Stimulated activated effector memory CD8-positive, alpha-beta T cell treated with anti-CD3 and anti-CD28 coated beads, Interleukin-12 subunit alpha, Interleukin-12 subunit beta, amount 100 ng/mL, for 72 hours (primary cell): ENCODE measurements around the gene NPR2.
A peak's percentile ranks its signal among the peaks of the same experiment; 100 is the strongest.

ENCODE experiments used
- ATAC-seq: fragments of 150-1000 bp; cut with Tn5 transposase; 2 replicates; pipeline ENCODE4 v1.10.0; 2021
- DNase-seq, 2 donors: peaks; one replicate each; pipeline ENCODE4 v3.0.0; 2021 to 2022; ENCODE audit warnings: low spot score in 2 of 2
- H3K27ac Mint-ChIP-seq: one replicate; pipeline ENCODE4 v1.8.0; 2022; ENCODE audit warnings: mild to moderate bottlenecking, mixed read lengths
- H3K36me3 Mint-ChIP-seq: one replicate; pipeline ENCODE4 v1.8.0; 2022; ENCODE audit warnings: mild to moderate bottlenecking, mixed read lengths
- H3K4me1 Mint-ChIP-seq: one replicate; pipeline ENCODE4 v1.8.0; 2022; ENCODE audit warnings: mixed read lengths
- H3K4me3 Mint-ChIP-seq: one replicate; pipeline ENCODE4 v1.8.0; 2022; ENCODE audit warnings: mild to moderate bottlenecking, mixed read lengths
- H3K9me3 Mint-ChIP-seq: one replicate; pipeline ENCODE4 v1.8.0; 2022; ENCODE audit warnings: mixed read lengths

Gene NPR2

DNA sequence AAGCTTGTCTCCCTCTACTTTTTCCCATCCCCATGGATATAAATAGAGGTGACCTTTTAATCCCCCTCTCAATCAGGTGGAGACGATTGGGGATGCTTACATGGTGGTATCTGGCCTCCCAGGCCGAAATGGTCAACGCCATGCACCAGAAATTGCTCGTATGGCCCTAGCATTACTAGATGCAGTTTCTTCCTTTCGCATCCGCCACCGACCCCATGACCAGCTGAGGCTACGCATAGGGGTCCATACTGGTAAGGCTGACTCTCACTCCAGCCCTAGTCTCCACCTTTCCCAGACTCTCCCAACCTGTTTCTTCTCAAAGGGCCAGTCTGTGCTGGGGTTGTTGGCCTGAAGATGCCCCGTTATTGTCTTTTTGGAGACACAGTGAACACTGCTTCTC, 17.0 kb downstream of the NPR2 start:
- DNase-seq = no peak
- H3K9me3 Mint-ChIP-seq = no peaks in the 10 kb centered on the region
- H3K27ac Mint-ChIP-seq = no peak overlapping the region
- H3K36me3 Mint-ChIP-seq = peaks cover 30% of the 10 kb centered on the region
- peaks cover 26% of the 10 kb centered on the region for H3K4me1 Mint-ChIP-seq
- ATAC-seq = no peak
- no peak overlapping the region for H3K4me3 Mint-ChIP-seq

- Mint-ChIP-seq H3K4me1 (peaks cover 36% of the 10 kb centered on the region), H3K4me3 (no peak overlapping the region), H3K36me3 (peaks cover 31% of the 10 kb centered on the region), H3K27ac (peak overlapping the region; percentile 92), H3K9me3 (no peaks in the 10 kb centered on the region)
- ATAC-seq = no peak
- no peak for DNase-seq
Observed at GRCh38 chr9:35810122-35810521, 18.7 kb downstream of the NPR2 start.

GRCh38 chr9:35811381-35812024, 20.1 kb downstream of the NPR2 start:
- DNase-seq = no peak

DNA sequence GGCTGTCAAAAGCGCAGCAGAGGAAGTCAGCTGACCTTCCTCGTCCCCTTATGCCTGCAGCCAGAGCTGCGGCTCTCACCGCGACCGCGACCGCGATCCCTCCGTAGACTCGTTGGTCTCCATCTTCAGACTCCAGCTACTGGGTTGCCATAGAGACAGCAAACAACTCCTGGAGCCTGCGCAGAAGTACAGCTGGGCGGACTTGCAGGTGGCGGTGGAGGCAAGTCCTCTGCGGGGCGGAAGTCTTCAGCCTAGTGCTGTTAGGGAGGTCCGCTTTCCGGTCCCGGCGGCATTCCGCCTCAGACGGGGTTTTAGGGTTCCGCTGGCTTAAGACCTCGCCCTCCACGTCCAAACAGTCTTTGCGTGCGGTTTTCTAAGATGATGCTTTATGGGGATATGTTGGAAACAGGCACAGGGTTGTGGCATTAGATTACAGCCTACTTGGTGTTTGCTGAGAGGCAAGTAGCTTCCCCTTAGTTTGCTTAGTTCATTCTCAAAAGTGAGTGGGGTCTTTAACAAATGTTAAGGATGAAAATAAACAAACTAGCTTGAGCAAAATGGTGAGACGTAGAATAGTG, 20.7 kb downstream of the NPR2 start, which contains the start of gene SPAG8:
Gene SPAG8 (minus strand): TSS at position 238 of the 578 bp plus-strand sequence. CDS start 115 bp downstream, at position 123.
- peak; percentile 80 for ATAC-seq

More at GRCh38 chr9:35811381-35812024, 20.1 kb downstream of the NPR2 start:
- no peaks in the 10 kb centered on the region for H3K9me3 Mint-ChIP-seq
- peaks cover 43% of the 10 kb centered on the region for H3K4me1 Mint-ChIP-seq
- no peak for ATAC-seq
- H3K27ac Mint-ChIP-seq = peak overlapping the region; percentile 92
- H3K36me3 Mint-ChIP-seq = peaks cover 25% of the 10 kb centered on the region
- H3K4me3 Mint-ChIP-seq = peak overlapping the region; percentile 91

DNA sequence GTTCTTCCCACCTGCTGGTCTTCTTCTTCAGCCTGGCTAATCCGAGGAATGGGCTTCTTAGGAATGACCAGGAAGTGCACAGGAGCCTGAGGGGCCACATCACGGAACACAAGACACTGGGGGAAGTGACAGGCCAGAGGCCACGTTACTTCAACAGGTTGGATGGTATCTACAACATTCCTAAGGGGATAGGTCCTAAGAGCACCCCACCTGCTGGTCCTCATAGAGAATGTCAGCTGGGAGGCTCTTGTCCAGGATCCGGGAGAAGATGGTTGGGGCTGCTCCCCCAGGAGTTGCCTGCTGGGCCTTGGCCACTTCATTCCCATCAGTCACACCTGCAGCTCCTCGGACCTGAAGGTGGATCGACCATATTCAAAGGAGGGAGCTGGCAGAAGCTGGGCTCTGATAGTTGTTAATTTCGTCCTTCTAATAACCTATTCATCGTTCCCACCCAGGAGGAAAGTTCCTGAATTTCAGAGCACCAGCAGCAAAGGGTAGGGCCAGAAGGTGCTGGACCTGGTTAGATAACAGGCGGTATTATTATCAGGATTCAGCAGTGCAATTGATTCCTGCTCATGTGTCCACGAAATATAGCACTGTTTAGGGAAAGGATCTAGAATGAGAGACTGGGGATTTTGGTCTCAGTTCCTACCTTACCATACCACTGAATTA, 22.2 kb downstream of the NPR2 start:
- no peak for ATAC-seq
- Mint-ChIP-seq H3K36me3 (peaks cover 16% of the 10 kb centered on the region), H3K4me1 (peaks cover 43% of the 10 kb centered on the region), H3K4me3 (peak overlapping the region; percentile 91), H3K9me3 (no peaks in the 10 kb centered on the region), H3K27ac (peak overlapping the region; percentile 92)
- DNase-seq = no peak

More for the DNA sequence above, 20.7 kb downstream of the NPR2 start, which contains the start of gene SPAG8:
- peak; percentile 69 to 95 for DNase-seq
- no peaks in the 10 kb centered on the region for H3K9me3 Mint-ChIP-seq
- H3K27ac Mint-ChIP-seq = peak within 1 kb of the TSS; percentile 92
- H3K4me1 Mint-ChIP-seq = peaks cover 43% of the 10 kb centered on the region
- peaks cover 21% of the 10 kb centered on the region for H3K36me3 Mint-ChIP-seq
- peak within 1 kb of the TSS; percentile 91 for H3K4me3 Mint-ChIP-seq

- Mint-ChIP-seq H3K9me3 (no peaks in the 10 kb centered on the region), H3K27ac (peak overlapping the region; percentile 92), H3K4me3 (peak overlapping the region; percentile 91), H3K4me1 (peaks cover 43% of the 10 kb centered on the region), H3K36me3 (peaks cover 16% of the 10 kb centered on the region)
- ATAC-seq = peak; percentile 22
- no peak for DNase-seq
Observed at GRCh38 chr9:35814106-35814840, 22.9 kb downstream of the NPR2 start.

DNA sequence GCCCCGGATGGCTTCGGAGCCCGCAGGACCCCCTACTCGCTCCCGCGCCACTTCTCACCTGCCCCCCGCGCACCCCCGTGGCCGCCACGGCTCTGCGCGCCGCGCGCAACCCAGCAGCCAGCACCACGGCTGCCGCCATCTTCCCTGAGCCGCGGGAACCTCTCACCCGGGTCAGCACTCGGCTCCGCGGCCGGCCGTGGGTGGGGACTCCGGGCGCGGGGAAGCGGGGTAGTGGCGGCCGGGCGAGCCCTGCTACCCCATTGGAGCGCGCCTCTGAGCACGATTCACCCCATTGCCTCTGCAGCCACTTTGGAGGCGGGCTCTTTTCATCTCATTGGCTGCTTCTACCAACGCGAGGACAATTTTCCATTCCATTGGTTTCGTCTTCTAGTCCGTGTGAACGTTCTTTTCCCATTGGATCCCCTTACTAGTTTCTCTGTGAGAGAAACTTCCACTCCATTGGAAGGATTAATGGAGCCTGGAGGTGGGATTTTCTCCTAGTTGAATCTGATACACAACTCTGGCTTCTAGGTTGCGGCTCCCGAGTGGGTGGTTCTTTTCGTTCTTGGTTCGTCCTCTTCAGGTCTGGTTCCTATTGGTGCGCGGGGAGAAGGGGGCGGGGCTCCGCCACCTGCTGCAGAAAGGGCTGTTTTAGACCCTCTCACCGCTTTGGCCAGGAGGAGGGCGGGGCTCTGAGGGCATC, 23.6 kb downstream of the NPR2 start, which contains the start of gene HINT2:
Gene HINT2 (minus strand): TSS at position 202 of the 703 bp plus-strand sequence. CDS start 63 bp downstream, at position 139.
- peak within 1 kb of the TSS; percentile 91 for H3K4me3 Mint-ChIP-seq
- peaks cover 43% of the 10 kb centered on the region for H3K4me1 Mint-ChIP-seq
- H3K9me3 Mint-ChIP-seq = no peaks in the 10 kb centered on the region
- H3K36me3 Mint-ChIP-seq = peaks cover 16% of the 10 kb centered on the region
- peak within 1 kb of the TSS; percentile 92 for H3K27ac Mint-ChIP-seq
- ATAC-seq (peak; percentile 90), DNase-seq (peak; percentile 88 to 98)

- Mint-ChIP-seq H3K4me3 (peak overlapping the region; percentile 91), H3K9me3 (no peaks in the 10 kb centered on the region), H3K27ac (no peak overlapping the region), H3K36me3 (peaks cover 15% of the 10 kb centered on the region), H3K4me1 (peaks cover 31% of the 10 kb centered on the region)
- DNase-seq (no peak), ATAC-seq (no peak)
Observed at GRCh38 chr9:35816708-35817107, 25.3 kb downstream of the NPR2 start.

DNA sequence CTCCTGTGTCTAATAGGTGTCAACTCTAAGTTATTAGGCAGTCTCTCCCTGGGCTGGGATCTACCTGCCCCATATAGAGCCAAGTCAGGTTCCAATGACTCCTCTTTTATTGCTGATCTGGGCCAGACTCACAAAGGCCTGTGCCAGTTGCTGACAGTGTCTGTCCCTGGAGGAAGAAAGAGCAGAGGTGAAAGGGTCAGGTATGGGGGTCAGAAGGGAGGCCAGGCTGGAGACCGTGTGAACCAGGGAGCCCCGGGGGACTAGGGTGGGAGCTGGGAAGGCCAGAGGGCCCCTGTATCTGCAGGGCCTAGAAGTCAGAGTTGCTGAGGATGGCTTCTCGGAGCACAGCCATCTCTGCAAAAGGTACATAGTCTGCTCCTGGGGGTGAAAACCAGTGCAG, 26.9 kb downstream of the NPR2 start:
- ATAC-seq = no peak
- peaks cover 8% of the 10 kb centered on the region for H3K36me3 Mint-ChIP-seq
- no peaks in the 10 kb centered on the region for H3K9me3 Mint-ChIP-seq
- H3K4me1 Mint-ChIP-seq = peaks cover 17% of the 10 kb centered on the region
- H3K27ac Mint-ChIP-seq = no peak overlapping the region
- no peak for DNase-seq
- no peak overlapping the region for H3K4me3 Mint-ChIP-seq

DNA sequence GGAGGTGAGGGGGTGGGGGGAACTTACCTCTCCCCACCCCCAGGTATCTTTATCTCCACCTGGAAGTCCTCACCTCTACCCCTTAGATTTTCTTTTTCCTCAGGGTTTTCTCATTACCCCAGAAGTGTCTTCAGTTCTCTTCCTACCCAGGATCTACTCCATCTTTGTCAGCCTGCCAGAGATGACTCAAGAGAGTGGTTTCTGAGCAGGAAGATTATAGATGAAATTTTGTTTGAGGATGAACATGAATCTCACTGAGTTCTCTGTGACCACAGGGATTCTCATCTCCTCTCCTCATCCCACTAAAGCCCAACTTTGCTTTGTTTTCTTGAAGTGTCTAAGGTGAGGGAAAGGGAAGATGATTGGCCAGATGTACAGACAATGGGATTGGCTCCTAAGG, 28.7 kb downstream of the NPR2 start:
- Mint-ChIP-seq H3K4me1 (peaks cover 7% of the 10 kb centered on the region), H3K27ac (no peak overlapping the region), H3K4me3 (no peak overlapping the region), H3K9me3 (no peaks in the 10 kb centered on the region), H3K36me3 (peaks cover 7% of the 10 kb centered on the region)
- ATAC-seq (no peak), DNase-seq (no peak)

DNA sequence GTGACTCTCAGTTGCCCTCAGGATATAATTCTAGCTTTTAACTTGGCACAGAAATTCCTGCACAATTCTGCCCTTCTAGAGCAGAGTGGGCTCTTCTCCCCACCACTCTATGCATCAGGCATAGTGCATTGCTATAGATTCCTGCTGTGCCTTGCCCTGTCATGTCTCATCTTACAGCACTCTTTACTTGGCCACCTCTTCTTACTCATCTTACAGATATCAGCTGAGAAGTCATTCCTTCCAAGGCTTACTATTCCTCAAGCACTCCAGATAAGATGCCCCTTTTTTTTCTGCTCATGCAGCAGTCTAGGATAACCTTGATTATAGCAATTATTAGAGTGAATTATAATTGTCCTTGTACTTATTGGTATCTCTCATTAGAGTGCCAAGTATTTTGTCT, 31.5 kb downstream of the NPR2 start:
- no peak overlapping the region for H3K4me3 Mint-ChIP-seq
- no peak for DNase-seq
- peaks cover 12% of the 10 kb centered on the region for H3K4me1 Mint-ChIP-seq
- H3K36me3 Mint-ChIP-seq = no peaks in the 10 kb centered on the region
- no peaks in the 10 kb centered on the region for H3K9me3 Mint-ChIP-seq
- ATAC-seq = no peak
- no peak overlapping the region for H3K27ac Mint-ChIP-seq

GRCh38 chr9:35826071-35826701, 34.8 kb downstream of the NPR2 start:
- H3K4me1 Mint-ChIP-seq = peaks cover 42% of the 10 kb centered on the region
- peak in 1 of 2 donors; percentile 66 for DNase-seq
- ATAC-seq = peak; percentile 60
- H3K36me3 Mint-ChIP-seq = no peaks in the 10 kb centered on the region
- no peak overlapping the region for H3K4me3 Mint-ChIP-seq
- no peaks in the 10 kb centered on the region for H3K9me3 Mint-ChIP-seq
- H3K27ac Mint-ChIP-seq = no peak overlapping the region

GRCh38 chr9:35827486-35827885, 36.1 kb downstream of the NPR2 start:
- Mint-ChIP-seq H3K36me3 (no peaks in the 10 kb centered on the region), H3K9me3 (no peaks in the 10 kb centered on the region), H3K27ac (no peak overlapping the region), H3K4me1 (peaks cover 46% of the 10 kb centered on the region), H3K4me3 (peak overlapping the region; percentile 97)
- DNase-seq (no peak), ATAC-seq (no peak)

DNA sequence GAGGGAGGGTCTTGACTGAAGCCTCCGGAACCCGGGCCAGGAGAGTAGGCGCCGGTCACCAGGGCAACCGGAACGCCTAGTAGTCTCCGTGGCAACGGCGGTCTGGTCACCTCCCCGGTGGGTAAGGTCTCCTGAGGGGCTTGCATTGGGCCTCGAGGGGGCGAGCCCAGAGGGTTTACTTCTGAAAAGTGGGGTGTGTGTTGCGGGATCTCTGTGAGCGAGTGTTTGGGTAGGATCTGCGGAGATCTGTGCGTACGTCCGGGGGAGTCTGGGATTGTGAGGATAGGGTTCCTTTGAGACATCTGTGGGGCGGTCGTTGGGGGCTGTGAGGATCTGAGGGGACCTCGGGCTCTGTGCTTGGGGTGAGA, 37.3 kb downstream of the NPR2 start, which contains the start of gene FAM221B:
Gene FAM221B (minus strand): TSS at position 17 of the 368 bp plus-strand sequence. CDS start 2,571 bp downstream, outside the sequence.
- Mint-ChIP-seq H3K9me3 (no peaks in the 10 kb centered on the region), H3K4me1 (peaks cover 46% of the 10 kb centered on the region), H3K4me3 (peak within 1 kb of the TSS; percentile 97), H3K27ac (peak within 1 kb of the TSS; percentile 97), H3K36me3 (no peaks in the 10 kb centered on the region)
- DNase-seq (no peak), ATAC-seq (no peak)
